IPS-20b (cell line): Measurements from ENCODE around the gene E2F2.

ENCODE experiments used
- H3K27ac ChIP-seq: one replicate; pipeline ENCODE4 v1.5.1; 2013; ENCODE audit warnings: low read length
- H3K27me3 ChIP-seq: 2 replicates; pipeline ENCODE4 v1.6.1; 2013; ENCODE audit warnings: mild to moderate bottlenecking, low read length, inconsistent platforms; ENCODE audit not compliant: insufficient read depth
- H3K36me3 ChIP-seq: 2 replicates; pipeline ENCODE4 v1.6.1; 2013; ENCODE audit warnings: low read depth, mild to moderate bottlenecking, inconsistent platforms, low read length, moderate library complexity; ENCODE audit not compliant: insufficient read depth
- H3K4me1 ChIP-seq: 2 replicates; pipeline ENCODE4 v1.6.1; 2013; ENCODE audit warnings: mild to moderate bottlenecking, control low read depth, inconsistent platforms, low read length, moderate library complexity; ENCODE audit not compliant: insufficient read depth
- H3K4me3 ChIP-seq: 2 replicates; pipeline ENCODE4 v1.5.1; 2013; ENCODE audit warnings: mild to moderate bottlenecking, low read length, inconsistent platforms
- H3K9ac ChIP-seq: 2 replicates; pipeline ENCODE4 v1.6.1; 2013; ENCODE audit warnings: low read depth, mild to moderate bottlenecking, inconsistent platforms, low read length, moderate library complexity
- H3K9me3 ChIP-seq: 2 replicates; pipeline ENCODE4 v1.6.1; 2013; ENCODE audit warnings: mild to moderate bottlenecking, low read depth, low read length, inconsistent platforms; ENCODE audit not compliant: insufficient read depth

E2F2 gene

DNA sequence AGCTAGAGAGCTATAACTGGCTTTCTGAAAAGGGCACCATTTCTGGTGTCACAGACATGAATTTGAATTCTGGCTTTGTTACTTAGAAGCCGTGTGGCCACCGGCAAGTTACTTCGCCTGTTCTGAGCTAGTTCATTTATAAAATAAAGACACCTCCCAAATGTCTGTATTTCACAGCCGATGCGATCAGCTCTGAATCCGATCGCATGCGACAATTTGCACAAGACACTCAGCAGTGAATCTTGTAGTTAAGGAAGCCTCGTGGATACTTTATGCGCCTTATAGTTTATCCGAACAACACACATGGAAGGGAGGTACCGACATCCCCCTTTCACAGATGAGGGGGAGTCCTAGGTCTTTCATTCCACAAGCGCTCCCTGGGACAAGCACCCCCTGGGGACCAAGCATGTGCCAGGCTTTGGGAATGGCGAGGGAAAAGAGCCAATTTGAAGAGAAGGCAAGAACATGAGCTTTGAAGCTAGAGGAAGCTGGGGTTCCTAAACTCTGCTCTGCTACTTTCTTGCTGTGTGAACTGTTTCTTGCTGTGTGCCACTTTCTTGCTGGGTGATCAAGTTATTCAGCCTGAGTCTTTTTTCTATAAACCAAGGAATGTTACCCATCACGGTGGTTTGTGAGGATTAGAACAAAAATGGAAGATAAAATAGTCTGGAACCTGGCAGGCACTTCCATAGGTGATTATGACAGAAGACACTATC is 24.4 kb upstream of the E2F2 start:
- Histone ChIP-seq H3K27me3 (peaks cover 23% of the 10 kb centered on the region), H3K4me1 (peaks cover 35% of the 10 kb centered on the region), H3K9ac (peak overlapping the region; percentile 85), H3K27ac (peak overlapping the region; percentile 31), H3K4me3 (peak overlapping the region; percentile 78), H3K9me3 (no peaks in the 10 kb centered on the region), H3K36me3 (peaks cover 18% of the 10 kb centered on the region)

DNA sequence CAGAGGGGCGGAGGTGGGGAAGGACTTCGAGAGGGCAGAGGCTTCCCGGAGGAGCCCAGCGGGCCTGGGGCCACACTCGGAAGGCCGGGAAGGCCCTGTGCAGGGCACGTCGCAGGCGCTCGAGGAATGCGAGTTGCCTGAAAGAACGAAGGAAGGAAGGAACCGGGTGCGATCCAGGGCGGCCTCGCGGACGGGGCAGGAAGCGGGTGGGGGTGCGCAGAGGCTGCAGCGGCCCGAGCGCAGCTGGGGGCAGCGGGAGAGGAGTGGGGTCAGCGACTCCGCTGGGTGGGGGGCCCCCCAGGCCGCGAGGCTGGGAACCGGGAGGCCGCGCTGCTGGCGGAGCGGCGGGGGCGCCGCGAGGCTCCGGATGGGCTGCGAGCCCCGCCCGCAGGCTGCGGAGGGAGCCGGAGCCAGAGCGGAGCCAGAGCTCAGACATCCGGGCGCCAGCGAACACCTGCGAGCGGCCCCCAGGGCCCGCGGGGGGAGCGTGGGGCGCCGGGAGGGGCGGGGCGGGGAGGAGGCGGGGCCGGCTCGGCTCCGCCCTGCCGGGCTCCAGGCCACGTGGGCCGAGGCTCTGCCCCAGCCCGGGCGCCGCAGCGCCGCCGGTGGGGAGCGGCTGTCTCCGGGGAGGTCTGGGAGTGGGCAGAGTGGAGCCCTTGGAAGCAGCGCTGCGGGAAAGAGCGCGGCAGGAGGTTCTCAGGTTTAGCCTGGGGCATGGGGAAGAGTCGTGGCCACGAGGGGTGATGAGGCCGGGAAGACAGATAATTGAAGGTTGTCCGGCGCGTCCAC is 23.6 kb upstream of the E2F2 start:
- peak overlapping the region; percentile 93 for H3K9ac ChIP-seq
- H3K4me3 ChIP-seq: peak overlapping the region; percentile 78
- peaks cover 18% of the 10 kb centered on the region for H3K36me3 ChIP-seq
- H3K27ac ChIP-seq: peak overlapping the region; percentile 85
- H3K9me3 ChIP-seq: no peaks in the 10 kb centered on the region
- H3K4me1 ChIP-seq: peaks cover 29% of the 10 kb centered on the region
- peaks cover 23% of the 10 kb centered on the region for H3K27me3 ChIP-seq

DNA sequence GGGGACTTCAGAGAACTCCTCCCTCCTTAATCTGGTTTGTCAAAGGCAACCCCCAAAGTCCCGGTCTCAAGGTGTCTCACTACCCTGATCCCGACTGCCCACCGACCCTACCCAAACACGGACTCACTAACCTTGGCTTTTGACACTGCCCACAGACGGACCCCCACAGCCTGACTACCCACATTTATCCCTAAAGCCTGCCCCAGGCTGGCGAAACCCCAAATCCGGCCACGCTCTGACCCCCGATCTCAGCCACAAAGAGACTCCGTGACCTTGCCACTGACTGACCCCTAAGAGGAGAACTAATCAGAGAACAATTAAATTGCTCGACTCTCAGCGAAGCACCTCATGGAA is 23.1 kb upstream of the E2F2 start:
- Histone ChIP-seq H3K36me3 (peaks cover 18% of the 10 kb centered on the region), H3K4me3 (peak overlapping the region; percentile 74), H3K27ac (peak overlapping the region; percentile 85), H3K9ac (peak overlapping the region; percentile 93), H3K9me3 (no peaks in the 10 kb centered on the region), H3K27me3 (peaks cover 23% of the 10 kb centered on the region), H3K4me1 (peaks cover 29% of the 10 kb centered on the region)

DNA sequence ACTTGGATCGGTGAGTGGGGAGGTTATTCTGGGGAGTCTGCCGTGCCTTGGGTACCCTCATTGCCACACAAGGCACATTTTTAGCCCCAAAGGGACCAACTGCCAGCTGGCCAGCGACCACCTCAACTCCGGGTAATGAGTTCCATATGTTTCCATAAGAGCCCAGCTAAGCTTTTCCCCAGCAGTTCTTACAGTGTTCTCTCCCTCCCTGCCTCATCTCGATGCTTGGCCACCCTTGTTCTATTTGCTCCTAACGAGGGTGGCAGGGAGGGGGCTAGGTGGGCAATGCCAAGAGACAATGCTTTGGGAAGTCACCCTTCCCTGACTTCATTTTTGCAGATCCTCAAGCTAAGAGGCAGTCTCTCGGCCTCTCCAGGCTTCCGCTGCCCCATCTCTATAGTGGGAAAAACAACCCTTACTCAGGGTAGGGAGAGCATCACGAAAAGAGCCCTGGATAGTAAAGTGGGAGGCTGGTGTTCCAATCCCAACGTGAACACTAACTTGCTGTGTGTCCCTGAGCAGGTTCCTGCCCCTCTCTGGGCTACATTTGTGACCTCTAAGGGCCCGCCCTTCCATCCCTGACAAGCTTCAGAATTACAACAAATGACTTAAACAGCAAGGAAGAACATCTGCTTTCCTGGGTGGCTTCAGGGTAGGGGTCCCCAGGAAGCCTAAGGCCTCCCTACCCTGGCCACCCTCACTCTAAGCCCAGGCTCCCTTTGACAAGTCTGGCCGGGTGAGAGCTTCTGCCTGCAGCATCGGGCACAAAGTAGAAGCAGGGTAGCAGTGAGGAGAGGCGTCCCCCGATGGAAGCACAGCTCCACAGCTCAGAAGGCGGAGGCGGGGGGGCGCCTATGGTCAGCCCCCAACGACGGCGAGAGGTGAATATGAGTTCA is 22.4 kb upstream of the E2F2 start:
- H3K4me1 ChIP-seq: peaks cover 29% of the 10 kb centered on the region
- H3K36me3 ChIP-seq: peaks cover 15% of the 10 kb centered on the region
- no peaks in the 10 kb centered on the region for H3K9me3 ChIP-seq
- H3K27ac ChIP-seq: no peak overlapping the region
- peak overlapping the region; percentile 93 for H3K9ac ChIP-seq
- H3K4me3 ChIP-seq: peak overlapping the region; percentile 74
- H3K27me3 ChIP-seq: peaks cover 23% of the 10 kb centered on the region

GRCh38 chr1:23551849-23552248 is 20.8 kb upstream of the E2F2 start:
- H3K4me1 ChIP-seq: peaks cover 24% of the 10 kb centered on the region
- no peak overlapping the region for H3K27ac ChIP-seq

DNA sequence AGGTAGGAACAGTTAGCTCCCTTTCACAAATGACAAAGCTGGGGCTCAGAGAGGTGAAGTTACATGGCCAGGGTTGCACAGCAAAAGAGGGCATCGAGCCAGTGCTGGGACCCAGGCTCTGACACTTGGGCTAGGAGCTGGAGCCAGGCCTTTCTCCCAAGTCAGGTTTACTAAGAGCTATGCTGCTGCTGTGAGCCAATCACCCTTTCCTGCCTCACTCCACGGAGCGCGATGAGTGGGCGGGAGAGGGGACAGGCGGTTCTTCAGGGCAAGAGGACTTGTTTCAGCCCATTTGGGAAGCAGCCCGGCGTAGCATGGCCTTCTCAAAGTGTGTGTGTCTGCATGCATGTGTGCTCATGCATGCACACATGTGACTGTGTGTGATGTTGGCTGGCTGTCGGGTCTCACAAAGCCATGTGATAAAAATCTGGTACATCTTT is 17.7 kb upstream of the E2F2 start:
- no peak overlapping the region for H3K27ac ChIP-seq
- no peaks in the 10 kb centered on the region for H3K9me3 ChIP-seq
- peaks cover 7% of the 10 kb centered on the region for H3K27me3 ChIP-seq
- H3K9ac ChIP-seq: no peak overlapping the region
- peaks cover 11% of the 10 kb centered on the region; the same call in 1 of the 2 replicates for H3K4me1 ChIP-seq
- no peak overlapping the region for H3K4me3 ChIP-seq
- no peaks in the 10 kb centered on the region for H3K36me3 ChIP-seq

More at GRCh38 chr1:23551849-23552248, 20.8 kb upstream of the E2F2 start:
- H3K27me3 ChIP-seq: peaks cover 10% of the 10 kb centered on the region
- H3K4me3 ChIP-seq: no peak overlapping the region
- no peak overlapping the region for H3K9ac ChIP-seq
- H3K9me3 ChIP-seq: no peaks in the 10 kb centered on the region
- no peaks in the 10 kb centered on the region for H3K36me3 ChIP-seq

DNA sequence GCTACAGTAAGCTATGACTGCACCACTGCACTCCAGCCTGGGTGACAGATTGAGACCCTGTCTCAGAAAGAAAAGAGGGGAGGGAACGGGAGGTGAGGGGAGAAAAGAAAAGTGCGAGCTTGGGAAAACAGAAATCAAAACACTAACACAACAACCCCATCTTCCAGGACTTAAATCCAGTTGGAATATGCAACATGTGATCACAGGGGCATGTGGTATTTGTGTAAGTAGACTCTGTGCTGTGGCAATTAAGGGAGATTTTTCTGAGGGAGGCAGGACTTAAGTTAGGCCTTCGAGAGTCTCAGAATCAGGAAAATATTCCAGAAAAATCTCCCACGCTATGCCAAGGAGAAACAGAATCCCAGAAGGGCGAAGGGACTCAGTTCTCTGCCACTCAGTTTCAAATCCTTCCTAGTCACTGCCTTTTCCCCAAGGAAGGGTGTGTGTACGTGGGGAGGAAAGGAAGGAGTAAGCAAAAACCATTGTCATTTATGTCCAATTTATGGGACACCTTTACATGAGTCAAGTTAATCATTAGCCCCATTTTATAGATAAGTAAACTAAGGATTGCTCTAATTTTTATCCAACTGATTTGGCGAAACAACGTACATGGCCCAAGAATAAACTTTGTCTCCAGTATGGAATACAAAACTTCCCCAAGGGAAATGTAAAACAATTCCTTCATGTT is 16.0 kb upstream of the E2F2 start:
- no peak overlapping the region for H3K4me3 ChIP-seq
- no peak overlapping the region for H3K27ac ChIP-seq
- H3K4me1 ChIP-seq: peaks cover 7% of the 10 kb centered on the region; the same call in 1 of the 2 replicates
- no peaks in the 10 kb centered on the region for H3K9me3 ChIP-seq
- H3K36me3 ChIP-seq: no peaks in the 10 kb centered on the region
- H3K9ac ChIP-seq: no peak overlapping the region
- no peaks in the 10 kb centered on the region for H3K27me3 ChIP-seq

DNA sequence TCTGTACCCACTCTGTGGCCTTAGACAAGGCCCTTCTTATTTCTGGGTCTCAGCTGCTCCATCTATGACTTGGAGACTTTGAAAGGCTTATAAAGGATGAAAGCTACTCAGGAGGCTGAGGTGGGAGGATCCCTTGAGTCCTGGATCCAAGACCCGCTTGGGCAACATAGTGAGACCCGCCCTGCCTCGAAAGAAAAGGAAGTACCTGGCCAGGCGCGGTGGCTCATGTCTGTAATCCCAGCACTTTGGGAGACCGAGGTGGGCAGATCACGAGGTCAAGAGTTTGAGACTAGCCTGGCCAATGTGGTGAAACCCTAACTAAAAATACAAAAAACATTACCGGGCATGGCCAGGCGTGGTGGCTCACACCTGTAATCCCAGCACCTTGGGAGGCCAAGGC is 14.8 kb upstream of the E2F2 start:
- Histone ChIP-seq H3K27ac (no peak overlapping the region), H3K36me3 (no peaks in the 10 kb centered on the region), H3K9me3 (no peaks in the 10 kb centered on the region), H3K27me3 (no peaks in the 10 kb centered on the region), H3K4me1 (peaks cover 6% of the 10 kb centered on the region; the same call in 1 of the 2 replicates), H3K9ac (no peak overlapping the region), H3K4me3 (no peak overlapping the region)

DNA sequence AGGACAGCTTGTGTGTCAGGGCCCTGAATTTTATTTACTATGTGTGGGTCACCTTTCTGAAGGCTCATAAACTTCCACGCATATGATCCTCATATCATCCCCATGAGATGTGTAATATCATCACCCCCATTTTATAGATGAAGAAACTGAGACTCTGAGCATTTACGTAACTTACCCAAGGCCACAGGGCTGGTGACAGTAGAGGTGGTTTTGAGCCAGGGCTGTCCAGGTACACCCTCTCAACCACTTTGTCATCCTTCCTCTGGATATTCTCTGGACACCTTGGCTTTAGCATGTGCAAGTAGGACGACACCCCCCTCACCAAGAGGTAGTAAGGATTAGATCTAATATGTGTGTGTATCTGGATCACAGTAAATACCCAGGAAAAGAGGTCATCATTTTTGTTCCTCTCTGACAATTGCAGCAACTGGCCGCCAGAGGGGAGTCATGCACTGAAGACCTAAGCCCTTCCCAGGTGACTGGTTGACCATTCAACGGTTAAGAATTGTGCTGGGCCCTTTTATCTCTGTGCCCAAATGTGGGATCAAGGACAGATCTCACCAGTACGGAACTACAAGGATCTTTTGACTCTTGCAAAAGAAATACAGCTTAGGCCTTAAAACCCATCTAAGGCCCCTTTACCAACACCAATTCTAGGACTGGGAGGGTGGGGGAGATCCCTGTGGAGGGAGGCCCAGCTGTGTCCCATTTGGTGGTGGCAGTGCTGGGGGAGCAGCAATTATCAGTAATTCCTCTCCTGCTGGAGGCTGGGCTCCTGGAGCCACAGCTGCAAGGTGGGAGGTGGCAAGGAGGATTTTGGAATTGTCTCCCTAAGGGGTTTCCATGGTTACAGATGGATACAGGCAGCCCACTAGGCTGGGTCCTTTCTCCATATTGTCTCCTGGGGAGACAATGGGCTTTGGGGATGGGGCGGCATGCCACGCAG is 13.7 kb upstream of the E2F2 start:
- no peaks in the 10 kb centered on the region for H3K9me3 ChIP-seq
- H3K27ac ChIP-seq: no peak overlapping the region
- H3K27me3 ChIP-seq: no peaks in the 10 kb centered on the region
- H3K9ac ChIP-seq: no peak overlapping the region; the same call in 1 of the 2 replicates
- no peaks in the 10 kb centered on the region for H3K36me3 ChIP-seq
- no peak overlapping the region for H3K4me3 ChIP-seq
- peaks cover 6% of the 10 kb centered on the region; the same call in 1 of the 2 replicates for H3K4me1 ChIP-seq

- Histone ChIP-seq H3K36me3 (no peaks in the 10 kb centered on the region), H3K4me3 (no peak overlapping the region), H3K27ac (no peak overlapping the region), H3K4me1 (peaks cover 6% of the 10 kb centered on the region; the same call in 1 of the 2 replicates), H3K27me3 (no peaks in the 10 kb centered on the region), H3K9ac (no peak overlapping the region), H3K9me3 (no peaks in the 10 kb centered on the region)
Measured at GRCh38 chr1:23543707-23544443, 12.8 kb upstream of the E2F2 start.
